Nephron progenitor cell (in vitro differentiated cells): Measurements from ENCODE around the gene METTL17.

Experiments used
- DNase-seq: peaks from one replicate; pipeline ENCODE4 v3.0.0; 2021
- H3K27ac Mint-ChIP-seq: 2 replicates; pipeline ENCODE4 v1.8.0; 2021; ENCODE audit warnings: mild to moderate bottlenecking, moderate library complexity, mixed read lengths
- H3K27me3 Mint-ChIP-seq: 2 replicates; pipeline ENCODE4 v1.8.0; 2021; ENCODE audit warnings: mild to moderate bottlenecking, low read depth, mixed read lengths; ENCODE audit not compliant: poor library complexity
- H3K36me3 Mint-ChIP-seq: 2 replicates; pipeline ENCODE4 v1.8.0; 2021; ENCODE audit warnings: low read depth, mixed read lengths
- H3K4me1 Mint-ChIP-seq: 2 replicates; pipeline ENCODE4 v1.8.0; 2021; ENCODE audit warnings: mixed read lengths
- H3K4me3 Mint-ChIP-seq: 2 replicates; pipeline ENCODE4 v1.8.0; 2021; ENCODE audit warnings: mild to moderate bottlenecking, moderate library complexity, mixed read lengths
- H3K9me3 Mint-ChIP-seq: 2 replicates; pipeline ENCODE4 v1.8.0; 2021; ENCODE audit warnings: mild to moderate bottlenecking, moderate library complexity, mixed read lengths
- CTCF ChIP-seq: fragments of 200-600 bp; sonication (generic); IDR thresholded peaks from 2 replicates; pipeline ENCODE4 v1.5.0; 2021; ENCODE audit warnings: antibody characterized with exemption

Gene METTL17

GRCh38 chr14:21030531-21030930 is 40.8 kb downstream of the METTL17 start:
- Mint-ChIP-seq H3K36me3 (no peaks in the 10 kb centered on the region), H3K27me3 (peaks cover 24% of the 10 kb centered on the region), H3K4me1 (peaks cover 53% of the 10 kb centered on the region), H3K4me3 (no peak overlapping the region), H3K9me3 (no peaks in the 10 kb centered on the region), H3K27ac (no peak overlapping the region)
- no peak for DNase-seq
- no peak for TF ChIP-seq CTCF

GRCh38 chr14:21032326-21033132 is 42.7 kb downstream of the METTL17 start:
- Mint-ChIP-seq H3K4me1 (peaks cover 43% of the 10 kb centered on the region), H3K36me3 (no peaks in the 10 kb centered on the region), H3K4me3 (no peak overlapping the region), H3K27me3 (peaks cover 27% of the 10 kb centered on the region), H3K27ac (no peak overlapping the region), H3K9me3 (no peaks in the 10 kb centered on the region)
- no peak for TF ChIP-seq CTCF
- no peak for DNase-seq

GRCh38 chr14:21033133-21033698 is 43.4 kb downstream of the METTL17 start:
- Mint-ChIP-seq H3K9me3 (no peaks in the 10 kb centered on the region), H3K27ac (no peak overlapping the region), H3K4me3 (no peak overlapping the region), H3K27me3 (peaks cover 27% of the 10 kb centered on the region), H3K36me3 (no peaks in the 10 kb centered on the region), H3K4me1 (peaks cover 44% of the 10 kb centered on the region)
- no peak for TF ChIP-seq CTCF
- no peak for DNase-seq

- peaks cover 27% of the 10 kb centered on the region for H3K27me3 Mint-ChIP-seq
- peaks cover 59% of the 10 kb centered on the region for H3K4me1 Mint-ChIP-seq
- no peak for TF ChIP-seq CTCF
- H3K27ac Mint-ChIP-seq: no peak within 1 kb of the TSS
- no peak within 1 kb of the TSS for H3K4me3 Mint-ChIP-seq
- no peaks in the 10 kb centered on the region for H3K9me3 Mint-ChIP-seq
- H3K36me3 Mint-ChIP-seq: no peaks in the 10 kb centered on the region
- DNase-seq: no peak
Observed at GRCh38 chr14:21034707-21035106, 44.9 kb downstream of the METTL17 start, which contains the start of gene RNASE13. Gene RNASE13, minus strand, starts transcription at chr14:21034807. Its CDS starts 519 bp downstream, at chr14:21034288.

GRCh38 chr14:21036751-21037150 is 47.0 kb downstream of the METTL17 start:
- H3K4me1 Mint-ChIP-seq: peaks cover 56% of the 10 kb centered on the region

More at GRCh38 chr14:21036751-21037150, 47.0 kb downstream of the METTL17 start:
- no peak for DNase-seq
- H3K27me3 Mint-ChIP-seq: peaks cover 19% of the 10 kb centered on the region
- TF ChIP-seq CTCF: no peak
- no peaks in the 10 kb centered on the region for H3K9me3 Mint-ChIP-seq
- H3K36me3 Mint-ChIP-seq: no peaks in the 10 kb centered on the region
- H3K27ac Mint-ChIP-seq: no peak overlapping the region
- H3K4me3 Mint-ChIP-seq: no peak overlapping the region
